DND-41 (cell line): ENCODE measurements around the gene COL4A1.

ENCODE experiments used
- CTCF ChIP-seq: IDR thresholded peaks from 2 replicates; pipeline ENCODE4 v1.5.1; 2012; ENCODE audit warnings: borderline replicate concordance, low read length, moderate library complexity, mild to moderate bottlenecking; ENCODE audit not compliant: poor library complexity, severe bottlenecking; ENCODE audit errors: extremely low read depth
- EZH2 ChIP-seq: IDR thresholded peaks from 3 replicates; pipeline ENCODE4 v1.6.1; 2012; ENCODE audit warnings: borderline replicate concordance, low read depth, mild to moderate bottlenecking, moderate library complexity, low read length, inconsistent platforms; ENCODE audit not compliant: severe bottlenecking

DNA sequence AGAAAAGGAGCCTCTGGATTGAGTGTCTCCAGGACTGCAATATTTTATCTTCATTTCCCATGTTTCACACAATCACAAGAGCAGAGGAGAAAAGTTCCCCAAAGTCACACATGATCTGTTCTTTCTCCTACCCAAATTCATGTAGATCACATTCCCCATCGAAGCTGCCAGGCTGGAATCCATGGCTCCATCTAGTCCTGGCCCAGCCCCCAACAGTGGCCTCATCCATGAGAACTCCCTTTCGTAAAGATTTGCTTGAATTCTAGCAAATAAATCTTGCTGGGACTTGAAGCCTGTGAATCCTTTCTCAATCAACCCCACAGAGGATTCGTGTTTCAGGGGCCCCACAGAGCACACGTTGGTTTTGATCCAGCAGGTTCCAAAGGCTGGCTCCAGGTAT lies 109.5 kb downstream of the COL4A1 start:
- TF ChIP-seq CTCF = no peak
- TF ChIP-seq EZH2 = no peak
